C4-2B (cell line): ENCODE results near the gene TMEM161B.

Experiments used
- ZFX ChIP-seq: fragments of 450-650 bp; IDR thresholded peaks from 2 replicates; pipeline ENCODE4 v1.6.1; 2017
- TF ChIP-seq, protein P1 (sequence below): fragments of 450-650 bp; conservative IDR thresholded peaks from 2 replicates; pipeline ENCODE4 v1.5.1; 2017; ENCODE audit warnings: mild to moderate bottlenecking

DNA sequence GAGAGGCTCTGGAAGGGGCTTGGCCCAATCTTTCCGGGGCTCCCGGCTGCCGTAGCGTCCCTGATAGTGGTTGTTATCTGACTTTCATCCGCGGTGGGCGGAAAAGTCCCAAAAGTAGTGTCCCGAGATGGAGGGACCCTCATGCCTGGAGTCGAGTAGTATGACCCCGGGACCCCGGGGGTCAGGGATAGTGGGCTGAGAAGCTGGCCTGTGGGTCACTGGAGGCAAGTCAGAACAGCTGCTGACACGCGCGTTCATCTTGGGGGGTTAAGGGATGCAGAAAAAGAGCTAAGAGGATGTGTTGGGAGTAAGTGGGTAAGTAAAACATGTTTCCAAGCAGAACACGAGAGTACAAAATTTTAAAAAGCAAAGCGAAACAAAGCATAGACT lies 123.4 kb downstream of the TMEM161B start:
- TF ChIP-seq, protein P1, sequence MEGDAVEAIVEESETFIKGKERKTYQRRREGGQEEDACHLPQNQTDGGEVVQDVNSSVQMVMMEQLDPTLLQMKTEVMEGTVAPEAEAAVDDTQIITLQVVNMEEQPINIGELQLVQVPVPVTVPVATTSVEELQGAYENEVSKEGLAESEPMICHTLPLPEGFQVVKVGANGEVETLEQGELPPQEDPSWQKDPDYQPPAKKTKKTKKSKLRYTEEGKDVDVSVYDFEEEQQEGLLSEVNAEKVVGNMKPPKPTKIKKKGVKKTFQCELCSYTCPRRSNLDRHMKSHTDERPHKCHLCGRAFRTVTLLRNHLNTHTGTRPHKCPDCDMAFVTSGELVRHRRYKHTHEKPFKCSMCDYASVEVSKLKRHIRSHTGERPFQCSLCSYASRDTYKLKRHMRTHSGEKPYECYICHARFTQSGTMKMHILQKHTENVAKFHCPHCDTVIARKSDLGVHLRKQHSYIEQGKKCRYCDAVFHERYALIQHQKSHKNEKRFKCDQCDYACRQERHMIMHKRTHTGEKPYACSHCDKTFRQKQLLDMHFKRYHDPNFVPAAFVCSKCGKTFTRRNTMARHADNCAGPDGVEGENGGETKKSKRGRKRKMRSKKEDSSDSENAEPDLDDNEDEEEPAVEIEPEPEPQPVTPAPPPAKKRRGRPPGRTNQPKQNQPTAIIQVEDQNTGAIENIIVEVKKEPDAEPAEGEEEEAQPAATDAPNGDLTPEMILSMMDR: no peak
- no peak for TF ChIP-seq ZFX
